ENCODE results near the gene CASP3.
"Not testable (repeated sequence)": the region's sequence is repeated elsewhere in the genome, so short reads cannot be mapped to it uniquely, and the experiment has no call there.

CASP3 gene

GRCh38 chr4:184628103-184628502 is 21.1 kb downstream of the CASP3 start:
- DNase-seq: no peak

DNA sequence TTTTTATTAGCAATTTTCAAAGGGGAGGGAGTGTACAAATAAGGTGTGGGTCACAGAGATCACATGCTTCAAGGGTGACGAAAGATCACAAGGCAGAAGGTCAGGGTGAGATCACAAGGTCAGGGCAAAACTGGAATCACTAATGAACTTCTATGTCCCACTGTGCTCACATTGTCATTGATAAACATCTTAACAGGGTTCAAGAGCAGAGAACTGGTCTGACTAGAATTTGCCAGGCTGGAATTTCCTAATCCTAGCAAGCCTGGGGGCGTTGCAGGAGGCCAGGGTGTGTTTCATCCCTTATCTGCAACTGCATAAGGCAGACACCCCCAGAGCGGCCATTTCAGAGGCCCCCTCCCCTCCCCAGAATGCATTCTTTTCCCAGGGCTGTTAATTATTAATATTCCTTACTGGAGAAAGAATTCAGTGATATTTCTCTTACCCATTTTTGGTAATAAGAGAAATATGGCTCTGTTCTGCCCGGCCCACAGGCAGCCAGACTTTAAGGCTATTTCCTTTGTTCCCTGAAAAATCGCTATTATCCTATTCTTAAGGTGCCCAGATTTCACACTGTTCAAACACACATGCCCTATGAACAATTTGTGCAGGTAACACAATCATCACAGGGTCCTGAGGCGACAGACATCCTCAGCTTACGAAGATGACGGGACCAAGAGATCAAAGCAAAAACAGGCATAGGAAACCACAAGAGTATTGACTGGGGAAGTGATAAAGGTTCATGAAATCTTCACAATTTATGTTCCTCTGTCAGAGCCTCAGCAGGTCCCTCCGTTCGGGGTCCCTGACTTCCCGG is 23.3 kb downstream of the CASP3 start:
- not testable (repeated sequence) for DNase-seq

DNA sequence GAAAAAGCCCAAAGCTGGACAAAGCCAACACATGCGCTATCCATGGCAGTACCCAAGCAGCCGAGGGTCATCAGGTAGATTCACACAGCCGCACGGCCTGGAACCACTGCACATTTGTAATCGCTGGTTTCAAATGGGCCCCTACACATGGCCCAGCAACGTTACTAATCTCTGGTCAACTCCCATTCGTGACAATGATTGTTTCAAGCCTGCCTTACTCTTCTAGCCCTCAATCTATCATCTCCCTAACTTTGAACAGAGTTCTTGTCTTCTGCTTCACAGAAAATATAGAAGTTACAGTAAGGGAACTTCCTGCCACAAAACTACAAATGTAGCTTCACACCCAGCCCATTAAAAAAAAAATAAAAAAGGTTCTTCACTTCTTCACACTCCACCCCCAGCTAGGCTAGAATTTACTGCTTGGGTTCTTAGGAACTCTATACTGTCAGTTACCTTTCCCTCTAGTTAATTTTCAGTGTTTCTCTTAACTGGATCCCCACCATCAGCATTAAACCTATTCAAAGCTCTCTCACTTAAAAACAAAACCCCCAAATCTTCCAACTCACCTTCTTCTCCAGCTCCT is 24.2 kb downstream of the CASP3 start:
- no peak for DNase-seq

GRCh38 chr4:184624504-184624903 is 24.7 kb downstream of the CASP3 start:
- not testable (repeated sequence) for DNase-seq

- DNase-seq: no peak
Measured at GRCh38 chr4:184621518-184621917, 27.7 kb downstream of the CASP3 start.

GRCh38 chr4:184620212-184620867 is 28.9 kb downstream of the CASP3 start:
- DNase-seq: no peak

DNA sequence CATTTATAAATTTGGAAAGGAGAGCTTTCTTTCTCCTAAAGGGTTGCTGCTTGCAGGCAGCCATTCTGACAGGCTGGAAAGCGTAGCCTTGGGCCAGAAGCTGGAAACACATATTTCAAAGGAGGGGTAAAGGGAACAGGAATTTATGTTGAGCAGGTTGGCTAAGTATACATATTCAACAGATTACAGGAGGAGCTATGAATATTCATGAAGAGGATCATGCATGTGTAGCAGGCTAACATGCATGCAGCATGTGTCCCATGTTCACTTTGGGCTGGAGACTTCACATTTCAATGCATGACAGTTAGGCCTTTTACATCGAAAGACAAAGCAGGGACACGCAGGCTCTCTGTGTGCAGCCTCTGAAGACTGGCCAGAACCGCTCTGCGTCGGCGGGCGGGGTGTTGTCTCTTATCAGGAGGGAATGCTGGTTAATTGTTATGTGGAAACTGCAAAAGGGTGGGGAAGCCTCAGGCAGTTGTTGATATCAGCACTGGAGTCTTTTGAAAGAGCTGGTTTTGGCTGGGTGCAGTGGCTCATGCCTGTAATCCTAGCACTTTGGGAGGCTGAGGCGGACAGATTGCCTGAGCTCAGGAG is 31.5 kb downstream of the CASP3 start:
- no peak for DNase-seq

DNA sequence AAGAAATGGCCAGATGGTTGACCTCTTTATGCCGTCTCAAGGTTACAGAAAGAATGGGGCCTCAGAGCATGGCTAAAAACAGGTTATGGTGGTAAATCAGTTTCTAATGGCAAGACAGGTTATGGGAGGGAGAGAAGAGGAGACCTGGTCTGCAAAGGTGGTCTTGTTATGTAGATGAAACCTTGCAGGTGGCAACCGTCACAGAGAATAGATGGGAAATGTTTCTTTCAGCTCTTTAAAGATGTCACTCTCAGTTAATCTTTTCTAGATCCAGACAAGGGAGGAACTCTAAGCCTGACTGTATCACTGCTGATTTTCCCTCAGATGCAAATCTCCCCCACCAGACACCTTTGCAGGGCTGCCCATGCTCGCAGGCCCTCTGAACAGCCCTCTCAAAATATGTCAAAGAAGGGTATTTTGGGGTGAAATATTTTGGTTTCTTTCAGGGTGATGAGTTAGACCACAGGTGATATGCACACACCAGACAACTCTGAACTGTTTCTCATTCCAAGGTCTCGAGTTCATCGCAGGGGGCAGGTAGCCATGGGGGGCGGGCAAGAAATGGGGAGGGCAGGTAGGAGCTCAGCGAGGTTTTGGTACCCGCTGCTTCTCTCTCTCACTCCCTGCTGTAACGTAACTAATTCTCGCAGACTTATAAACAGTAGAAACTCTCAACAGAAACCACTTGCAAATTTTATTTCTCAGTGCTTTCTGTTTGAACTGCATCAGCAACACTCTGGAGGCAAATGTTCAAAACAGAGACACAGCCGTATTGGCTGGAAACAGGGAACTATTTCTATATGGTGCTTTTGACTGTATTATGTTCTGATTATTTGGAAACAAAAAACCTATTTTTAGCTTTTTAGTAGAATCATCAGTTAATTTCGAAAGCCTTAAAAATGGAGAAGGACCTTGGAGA is 32.4 kb downstream of the CASP3 start:
- no peak for DNase-seq

GRCh38 chr4:184616168-184616567 is 33.1 kb downstream of the CASP3 start:
- not testable (repeated sequence) for DNase-seq

DNA sequence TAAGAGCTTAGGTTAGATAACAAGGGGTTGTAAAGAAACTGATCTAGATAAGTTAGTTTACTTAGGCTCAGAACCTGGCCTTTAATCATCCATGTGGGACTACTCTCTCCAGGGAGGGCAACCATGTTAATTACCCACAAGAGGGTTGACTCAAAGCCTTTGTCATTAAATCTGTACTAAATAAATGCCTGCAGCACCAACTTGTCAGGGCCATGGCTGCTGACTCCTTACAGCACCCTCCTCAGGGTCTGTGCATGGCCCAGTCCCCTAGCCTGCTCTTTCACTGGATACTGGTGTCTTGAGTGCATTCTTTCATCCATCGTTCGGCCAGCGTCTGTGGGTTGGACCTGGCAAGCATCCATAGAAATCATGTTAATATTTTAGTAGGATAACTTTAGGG is 34.7 kb downstream of the CASP3 start:
- no peak for DNase-seq

DNA sequence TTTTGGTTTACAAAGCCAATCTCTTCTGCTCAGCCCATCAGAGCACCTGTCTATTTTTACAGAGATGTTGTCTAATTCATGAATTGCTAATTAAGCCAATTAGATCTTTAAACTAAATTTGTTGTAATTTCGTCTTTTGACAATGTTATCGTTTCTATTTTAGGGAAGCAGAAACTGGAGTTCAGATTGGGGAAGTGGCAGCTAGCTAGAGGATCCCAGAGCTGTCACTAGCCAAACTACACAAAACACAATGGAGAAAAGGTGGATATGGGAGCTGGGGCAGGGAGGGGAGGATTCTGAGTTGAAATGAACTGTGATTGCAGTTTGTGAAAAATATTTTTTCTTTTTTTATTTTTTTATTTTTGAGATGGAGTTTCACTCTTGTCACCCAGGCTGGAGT is 35.8 kb downstream of the CASP3 start:
- DNase-seq: no peak

DNA sequence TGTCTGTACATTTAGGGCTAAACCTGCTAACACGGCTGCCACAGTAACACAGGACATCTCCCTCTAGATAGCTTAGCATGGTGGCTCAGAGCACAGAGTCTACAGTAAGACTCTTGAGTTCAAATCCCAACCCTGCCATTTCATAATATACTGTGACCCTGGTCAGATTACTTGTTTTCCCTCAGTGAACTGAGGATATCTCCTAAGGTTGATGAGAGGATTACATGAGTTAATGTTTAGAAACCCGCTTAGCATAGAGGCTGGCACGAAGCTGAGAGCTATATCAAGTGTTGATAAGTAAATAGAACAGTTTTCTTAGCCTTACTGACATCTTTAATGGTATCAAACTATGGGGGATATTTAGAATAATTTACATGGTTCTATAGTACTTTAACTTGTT is 37.2 kb downstream of the CASP3 start:
- DNase-seq: no peak

- not testable (repeated sequence) for DNase-seq
Measured at GRCh38 chr4:184607429-184607828, 41.8 kb downstream of the CASP3 start.

- DNase-seq: not testable (repeated sequence)
Measured at GRCh38 chr4:184602857-184603256, 46.4 kb downstream of the CASP3 start.

DNA sequence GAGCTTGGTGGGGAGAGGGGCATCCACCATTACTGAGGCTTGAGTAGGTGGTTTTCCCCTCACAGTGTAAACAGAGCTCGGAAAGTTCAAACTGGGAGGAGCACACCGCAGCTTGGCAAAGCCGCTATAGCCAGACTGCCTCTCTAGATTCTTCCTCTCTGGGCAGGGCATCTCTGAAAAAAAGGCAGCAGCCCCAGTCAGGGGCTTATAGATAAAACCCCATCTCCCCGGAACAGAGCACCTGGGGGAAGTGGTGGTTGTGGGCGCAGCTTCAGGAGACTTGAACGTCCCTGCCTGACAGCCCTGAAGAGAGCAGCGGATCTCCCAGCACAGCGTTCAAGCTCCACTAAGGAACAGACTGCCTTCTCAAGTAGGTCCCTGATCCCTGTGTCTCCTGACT is 48.3 kb downstream of the CASP3 start:
- not testable (repeated sequence) for DNase-seq

- DNase-seq: no peak
Measured at GRCh38 chr4:184599492-184600135, 49.6 kb downstream of the CASP3 start.

GRCh38 chr4:184598753-184599491 is 50.3 kb downstream of the CASP3 start:
- DNase-seq: no peak

DNA sequence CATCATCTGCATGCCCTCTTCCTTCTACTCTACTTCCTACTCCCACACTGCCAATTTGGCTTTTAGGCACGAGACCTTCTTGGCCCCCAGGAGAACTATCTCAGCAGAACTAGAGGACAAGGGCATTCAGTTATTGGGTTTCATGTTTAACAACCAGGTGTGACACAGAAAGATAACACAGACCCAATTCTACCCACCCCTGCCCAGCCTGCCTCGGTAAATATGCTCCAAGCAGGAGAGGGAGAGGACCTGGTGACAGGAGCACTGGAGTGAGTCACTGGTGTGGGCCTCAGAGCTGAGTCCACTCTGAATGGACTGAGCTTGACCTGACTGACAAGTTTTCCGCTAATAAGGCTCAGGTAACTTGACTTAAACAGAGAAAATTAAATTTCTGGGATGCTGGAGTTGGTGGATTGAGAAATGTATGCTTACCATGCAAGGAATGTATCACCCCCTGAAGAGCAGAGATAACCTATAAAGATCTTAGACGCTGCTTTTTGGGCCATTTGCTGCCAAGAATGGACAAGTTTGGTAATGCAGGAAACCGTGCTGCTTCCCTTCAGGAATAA is 52.5 kb downstream of the CASP3 start:
- no peak for DNase-seq

- no peak for DNase-seq
Measured at GRCh38 chr4:184596044-184596616, 53.1 kb downstream of the CASP3 start.

DNA sequence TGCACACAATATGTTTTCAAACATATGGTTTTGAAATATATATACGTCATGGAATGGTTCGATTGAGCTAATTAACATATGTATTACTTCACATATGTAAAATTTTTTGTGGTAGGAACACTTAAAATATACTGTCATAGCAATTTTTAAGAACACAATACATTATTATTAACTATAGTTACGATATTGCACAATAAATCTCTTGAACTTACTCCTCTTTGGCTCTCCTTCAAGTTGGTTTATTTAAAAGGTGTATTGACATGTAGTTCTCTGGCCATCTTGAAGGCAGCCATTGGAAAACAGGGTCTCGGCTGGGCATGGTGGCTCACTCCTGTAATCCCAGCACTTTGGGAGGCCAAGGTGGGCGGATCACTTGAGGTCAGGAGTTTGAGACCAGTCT is 53.8 kb downstream of the CASP3 start:
- DNase-seq: no peak

Measured in C1 segment of cervical spinal cord (tissue), 14 donors.